K562 (cell line): Measurements from ENCODE around the gene PYGM. TPM values are rescaled to one million over a fixed set of nuclear protein-coding genes. Genes with fewer than 3 reads are reported as not detected.
A peak's percentile ranks its signal among the peaks of the same experiment; 100 is the strongest.

ENCODE experiments used
- CTCFL ChIP-seq: IDR thresholded peaks from 2 replicates; pipeline ENCODE4 v1.6.1; 2011; ENCODE audit warnings: borderline replicate concordance, low read depth, mild to moderate bottlenecking, moderate library complexity, low read length; ENCODE audit not compliant: insufficient read depth, poor library complexity, severe bottlenecking
- CXXC5 ChIP-seq: fragments of 250-450 bp; sonication (Bioruptor Pico); IDR thresholded peaks from 2 replicates; pipeline ENCODE4 v1.8.0; 2022; ENCODE audit warnings: inconsistent platforms, mild to moderate bottlenecking, moderate library complexity
- GMEB1 ChIP-seq: fragments of 250-450 bp; sonication (Bioruptor Pico); IDR thresholded peaks from 2 replicates; pipeline ENCODE4 v1.4.0; 2020; ENCODE audit warnings: mild to moderate bottlenecking
- GTF2F1 ChIP-seq: IDR thresholded peaks from 2 replicates; pipeline ENCODE4 v1.6.1; 2011; ENCODE audit warnings: low read depth, low read length, improper control_type of control experiment
- HCFC1 ChIP-seq: IDR thresholded peaks from 2 replicates; pipeline ENCODE4 v1.6.1; 2012; ENCODE audit warnings: low read depth, low read length, improper control_type of control experiment
- HMG20A ChIP-seq: fragments of 450-650 bp; formaldehyde crosslinking; conservative IDR thresholded peaks from 2 replicates; pipeline ENCODE4 v1.4.0; 2020; ENCODE audit warnings: mild to moderate bottlenecking, mixed read lengths
- HOXB6 ChIP-seq: fragments of 250-450 bp; sonication (Bioruptor Pico); IDR thresholded peaks from 2 replicates; pipeline ENCODE4 v1.5.1; 2022; ENCODE audit warnings: mild to moderate bottlenecking, borderline replicate concordance
- PHTF2 ChIP-seq: fragments of 250-450 bp; sonication (Bioruptor Pico); IDR thresholded peaks from 2 replicates; pipeline ENCODE4 v1.5.0; 2021; ENCODE audit warnings: mild to moderate bottlenecking
- POLR2B ChIP-seq: fragments of 450-650 bp; IDR thresholded peaks from 2 replicates; pipeline ENCODE4 v1.6.1; 2018; ENCODE audit warnings: low read depth; ENCODE audit not compliant: partially characterized antibody
- PRMT5 ChIP-seq: sonication (generic); formaldehyde crosslinking; IDR thresholded peaks from 2 replicates; pipeline ENCODE4 v1.5.0; 2020; ENCODE audit warnings: missing genetic modification reagents
- PTRF ChIP-seq: fragments of 450-650 bp; IDR thresholded peaks from 2 replicates; pipeline ENCODE4 v1.6.1; 2016; ENCODE audit warnings: mild to moderate bottlenecking, missing genetic modification characterization, missing compliant biosample characterization
- RBM34 ChIP-seq: fragments of 200-400 bp; formaldehyde crosslinking; IDR thresholded peaks from 2 replicates; pipeline ENCODE4 v1.6.1; 2018; ENCODE audit warnings: low read length, borderline replicate concordance; ENCODE audit not compliant: insufficient read depth
- SREBF1 ChIP-seq: fragments of 150-350 bp; IDR thresholded peaks from 2 replicates; pipeline ENCODE4 v1.6.1; 2014; ENCODE audit warnings: antibody characterized with exemption, low read depth, low read length, borderline replicate concordance
- TBL1XR1 ChIP-seq, 2 experiments: IDR thresholded peaks; 2 replicates each; pipeline ENCODE4 v1.6.1; 2012; ENCODE audit warnings: improper control_type of control experiment in 2 of 2, low read length in 2 of 2, mild to moderate bottlenecking in 1 of 2
- ZNF274 ChIP-seq: IDR thresholded peaks from 2 replicates; pipeline ENCODE4 v1.6.1; 2011; ENCODE audit warnings: low read depth, mild to moderate bottlenecking, low read length, moderate library complexity, borderline replicate concordance
- ZNF280A ChIP-seq: fragments of 450-650 bp; IDR thresholded peaks from 2 replicates; pipeline ENCODE4 v1.6.1; 2018; ENCODE audit warnings: mild to moderate bottlenecking, low read depth; ENCODE audit not compliant: partially characterized antibody
- ZNF347 ChIP-seq: fragments of 450-650 bp; formaldehyde crosslinking; IDR thresholded peaks from 2 replicates; pipeline ENCODE4 v1.4.0; 2020; ENCODE audit warnings: low read depth, mild to moderate bottlenecking, moderate library complexity
- ZNF431 ChIP-seq: sonication (generic); formaldehyde crosslinking; IDR thresholded peaks from 2 replicates; pipeline ENCODE4 v1.8.0; 2022; ENCODE audit warnings: mild to moderate bottlenecking, missing genetic modification reagents
- ZNF764 ChIP-seq: fragments of 250-450 bp; sonication (Bioruptor Pico); IDR thresholded peaks from 2 replicates; pipeline ENCODE4 v1.4.0; 2020; ENCODE audit warnings: low read depth, mild to moderate bottlenecking, moderate library complexity
- ZSCAN29 ChIP-seq: fragments of 450-650 bp; IDR thresholded peaks from 2 replicates; pipeline ENCODE4 v1.6.1; 2017
- polyA plus RNA-seq, 8 experiments: library from polyadenylated mRNA; depleted of rRNA in 4 of 8; stranded (reverse) in 5 of 8; unstranded in 3 of 8; fragments of >200 nt; fragmentation: Nextera tagmentation in 2 of 8; fragmentation: Illumina TruSeq in 1 of 8; extraction: Ambion mirVana in 2 of 8; extraction: Trizol in 1 of 8; gene quantifications; 2 replicates each; pipeline versions ENCODE4 v1.2.1 to v1.2.3, GENCODE V29; 2011 to 2014; ENCODE audit warnings: inconsistent platforms in 1 of 8, missing spikeins in 1 of 8
- total RNA-seq, 7 experiments: library from RNA; depleted of rRNA in 6 of 7; stranded (reverse); fragments of >200 nt in 6 of 7; fragmentation: Illumina TruSeq in 2 of 7; extraction: Trizol in 2 of 7; gene quantifications; 2 replicates each; pipeline versions ENCODE4 v1.2.1 to v1.2.3, GENCODE V29; 2011 to 2021; ENCODE audit warnings: low replicate concordance in 1 of 7
- TF ChIP-seq, protein P1 (sequence below): fragments of 250-450 bp; sonication (Bioruptor Pico); IDR thresholded peaks from 2 replicates; pipeline ENCODE4 v1.5.0; 2021

The PYGM gene
- total and polyA plus RNA-seq, 9 of the 15 experiments (the other 6 are each of a cell fraction or from before 2014, with no cell fraction given), result 0.07 to 1.5 (median 0.68) TPM

- TF ChIP-seq ZNF280A (no peak), HOXB6 (CRISPR knock-in tag) (no peak), CTCFL (peak; percentile 67), GMEB1 (CRISPR knock-in tag) (no peak), ZNF764 (no peak), HCFC1 (no peak), POLR2B (peak; percentile 19), ZNF347 (no peak), HMG20A (no peak), CXXC5 (CRISPR knock-in tag) (no peak), ZNF274 (no peak), GTF2F1 (no peak), PRMT5 (CRISPR knock-in tag) (no peak), SREBF1 (no peak), PHTF2 (no peak), ZSCAN29 (no peak), PTRF (tag) (no peak), ZNF431 (CRISPR knock-in tag) (no peak), TBL1XR1 (IDR thresholded peaks at IDR 0.05; ENCODE audit: low read length in 2 of 2) (no peak), RBM34 (no peak)
- TF ChIP-seq, protein P1, sequence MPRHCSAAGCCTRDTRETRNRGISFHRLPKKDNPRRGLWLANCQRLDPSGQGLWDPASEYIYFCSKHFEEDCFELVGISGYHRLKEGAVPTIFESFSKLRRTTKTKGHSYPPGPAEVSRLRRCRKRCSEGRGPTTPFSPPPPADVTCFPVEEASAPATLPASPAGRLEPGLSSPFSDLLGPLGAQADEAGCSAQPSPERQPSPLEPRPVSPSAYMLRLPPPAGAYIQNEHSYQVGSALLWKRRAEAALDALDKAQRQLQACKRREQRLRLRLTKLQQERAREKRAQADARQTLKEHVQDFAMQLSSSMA (CRISPR knock-in tag), result no peak
Measured at GRCh38 chr11:64767344-64768299, 7.8 kb upstream of the PYGM start (continued).
